CMK (cell line): Measurements from ENCODE around the gene ZNF185.
"Not testable (repeated sequence)": the region's sequence is repeated elsewhere in the genome, so short reads cannot be mapped to it uniquely, and the experiment has no call there.

ENCODE experiments used
- DNase-seq: peaks from one replicate; pipeline ENCODE4 v3.0.0-alpha.2; 2010; ENCODE audit warnings: low read depth

Gene ZNF185

DNA sequence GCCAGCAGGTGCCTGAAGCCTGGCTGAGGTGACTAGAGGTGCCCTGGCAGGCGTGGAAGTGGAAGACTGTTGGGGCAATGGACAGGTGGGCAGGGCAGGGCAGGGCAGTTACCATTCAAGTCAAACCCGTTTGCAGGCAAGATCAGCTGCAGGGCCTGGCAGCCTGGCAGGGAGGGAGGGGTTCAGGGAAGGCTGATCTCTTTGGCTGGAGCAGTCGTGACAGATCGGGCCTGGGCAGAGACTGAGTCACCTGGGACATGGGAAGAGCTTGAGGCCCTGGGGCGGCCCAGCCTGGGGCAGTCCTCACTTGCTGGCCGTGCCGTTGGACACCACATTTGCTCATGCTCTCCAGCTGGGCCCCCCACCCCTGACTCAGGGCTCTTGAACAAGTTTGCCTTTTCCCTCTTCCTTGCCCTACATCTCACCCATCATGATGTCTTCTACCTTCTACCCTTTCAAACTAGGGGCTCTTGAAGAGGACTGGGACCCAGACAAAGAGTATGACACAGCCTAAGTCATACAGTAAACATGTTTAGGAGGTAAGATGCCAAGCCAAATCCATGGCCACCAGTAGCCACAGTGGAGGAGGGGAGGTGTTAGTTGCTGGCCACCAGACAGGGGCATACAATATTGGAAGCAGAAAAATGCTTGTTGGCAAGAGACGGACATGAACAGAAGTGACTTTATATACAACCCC, 2.0 kb upstream of the ZNF185 start:
- DNase-seq, result no peak

DNA sequence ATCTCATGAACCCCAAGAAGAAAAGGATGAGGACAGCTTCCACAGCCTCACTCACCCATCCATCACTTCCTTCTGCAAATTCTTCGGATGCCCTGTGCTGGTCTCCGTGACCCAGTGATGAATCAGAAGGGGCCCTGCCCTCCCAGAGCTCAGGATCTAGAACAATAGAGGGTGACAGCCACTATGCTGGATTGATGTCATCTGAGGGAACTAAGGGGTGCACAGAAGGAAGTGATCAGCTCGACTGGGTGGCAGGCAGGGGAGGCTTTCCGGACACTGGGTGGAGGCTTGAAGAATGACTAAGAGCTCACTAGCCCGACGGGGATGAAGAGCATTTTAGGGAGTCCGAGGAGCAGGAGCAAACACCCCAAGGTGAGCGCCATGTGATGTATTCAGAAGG, 1.4 kb upstream of the ZNF185 start:
- no peak for DNase-seq

DNA sequence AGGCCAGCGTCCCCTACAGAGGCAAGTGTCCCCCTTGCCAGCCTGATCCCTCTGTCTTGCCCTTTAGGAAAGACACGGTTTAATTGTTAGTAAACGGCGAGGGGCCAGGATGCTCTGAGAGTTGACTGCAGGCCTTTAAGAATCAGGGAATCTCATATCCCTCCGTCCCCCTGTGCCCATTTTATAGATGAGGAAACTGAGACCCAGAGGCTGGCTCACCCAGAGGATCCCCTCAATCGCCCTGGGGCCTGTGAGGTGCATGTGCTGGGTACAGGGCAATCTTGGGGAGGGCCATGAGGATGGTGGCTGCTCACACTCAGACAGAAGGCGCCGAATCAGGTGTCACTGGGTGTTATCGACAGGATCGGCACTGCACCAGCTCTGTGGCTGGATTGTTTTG, 575 bp downstream of the ZNF185 start:
- no peak for DNase-seq

DNA sequence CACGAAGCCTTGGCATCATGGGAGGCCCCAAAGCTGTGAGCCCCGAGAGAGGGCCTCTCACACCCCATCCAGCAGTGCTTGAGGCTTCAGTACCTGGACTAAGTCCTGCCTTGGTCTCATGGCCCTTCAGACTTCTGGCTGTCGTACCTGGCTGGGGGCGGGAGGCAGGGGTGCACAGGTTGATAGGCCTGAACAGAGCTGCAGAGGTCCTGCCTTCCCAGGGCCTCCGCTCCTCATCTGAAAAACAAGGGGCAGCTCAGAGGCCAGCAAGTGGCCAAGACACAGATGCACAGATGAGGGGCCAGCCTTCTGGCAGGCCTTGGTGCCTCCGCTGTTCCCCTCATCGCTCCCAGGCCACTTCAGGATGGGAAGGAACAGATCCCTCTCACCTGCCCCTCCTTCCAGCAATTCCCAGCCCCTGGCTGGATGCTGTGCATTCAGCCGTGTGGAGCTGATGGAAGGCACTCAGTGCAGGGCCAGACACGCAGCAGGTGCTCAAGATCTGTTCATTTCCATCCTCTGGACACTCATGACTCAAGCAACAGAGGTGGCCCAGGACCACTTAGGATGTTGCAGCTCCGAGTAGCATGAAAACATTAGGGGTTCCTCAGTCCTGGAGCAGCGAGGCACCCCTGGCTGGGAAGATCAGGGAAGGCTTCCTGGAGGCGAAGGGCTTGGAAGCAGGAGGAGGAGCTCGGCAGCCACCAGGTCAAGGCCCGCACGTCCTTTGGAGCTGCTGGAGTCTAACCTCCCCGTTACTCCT, 1.4 kb downstream of the ZNF185 start:
- DNase-seq, result no peak

DNA sequence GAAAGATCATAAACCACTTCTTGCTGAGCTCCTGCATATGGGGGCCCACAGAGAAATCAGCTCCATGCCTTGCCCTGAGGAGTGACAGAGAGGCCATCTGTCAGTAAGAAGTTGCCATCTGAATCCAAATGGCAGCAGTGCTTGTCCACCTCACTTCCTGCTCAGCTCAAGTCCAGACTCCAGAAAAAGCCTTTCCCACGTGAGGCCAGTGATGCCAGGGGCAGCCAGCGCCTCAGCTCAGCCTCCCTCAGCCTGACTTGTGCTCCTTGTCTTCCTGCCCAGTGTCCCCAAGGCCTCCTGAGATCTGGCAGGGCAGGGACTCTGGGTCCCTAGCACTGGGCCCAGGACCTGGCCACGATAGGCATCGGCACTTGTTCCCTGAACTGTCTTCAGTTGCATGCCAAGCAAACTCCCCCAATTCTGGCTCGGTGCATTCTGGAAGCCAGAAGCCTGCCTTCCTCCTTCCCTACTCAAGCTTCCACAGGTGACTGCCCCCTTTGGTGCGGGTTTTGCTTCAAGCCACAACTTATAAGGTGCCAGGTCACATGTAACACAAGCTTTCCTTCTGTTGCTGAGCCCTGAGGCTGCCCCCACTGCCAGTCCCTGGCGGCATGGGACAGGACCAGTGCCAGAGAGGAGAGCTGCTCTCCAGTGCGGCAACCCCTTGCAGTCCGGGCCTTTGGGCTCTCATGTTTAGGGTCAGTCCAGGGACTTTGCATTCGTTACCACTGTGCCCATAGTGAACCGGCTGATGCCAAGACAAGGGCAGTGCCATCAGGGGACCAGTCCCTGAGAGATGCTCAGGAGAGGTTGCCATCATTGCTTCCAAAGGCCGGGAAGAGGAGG, 2.2 kb downstream of the ZNF185 start:
- no peak for DNase-seq

DNA sequence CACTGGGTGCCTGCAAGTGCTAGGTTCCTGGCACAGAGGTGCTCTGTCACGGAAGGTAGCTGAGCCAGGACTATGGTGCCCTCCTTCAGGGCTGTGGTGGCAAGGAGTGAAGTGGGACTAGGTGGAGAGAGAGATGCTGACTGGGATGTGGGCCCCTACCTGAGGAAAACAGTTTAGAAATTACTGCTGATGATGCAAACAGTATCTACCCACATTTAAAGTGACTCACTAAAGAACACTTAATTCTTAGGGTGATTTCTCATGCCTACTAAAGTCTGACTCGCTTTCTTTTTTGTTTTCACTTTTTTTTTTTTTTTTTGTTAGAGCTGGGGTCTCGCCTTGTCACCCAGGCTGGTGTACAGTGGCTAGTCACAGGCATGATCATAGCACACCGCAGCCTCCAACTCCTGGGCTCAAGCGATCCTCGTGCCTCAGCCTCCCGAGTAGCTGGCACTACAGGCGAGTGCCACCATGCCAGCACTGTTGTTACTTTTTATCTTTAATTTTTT, 3.1 kb downstream of the ZNF185 start:
- DNase-seq, result no peak

DNA sequence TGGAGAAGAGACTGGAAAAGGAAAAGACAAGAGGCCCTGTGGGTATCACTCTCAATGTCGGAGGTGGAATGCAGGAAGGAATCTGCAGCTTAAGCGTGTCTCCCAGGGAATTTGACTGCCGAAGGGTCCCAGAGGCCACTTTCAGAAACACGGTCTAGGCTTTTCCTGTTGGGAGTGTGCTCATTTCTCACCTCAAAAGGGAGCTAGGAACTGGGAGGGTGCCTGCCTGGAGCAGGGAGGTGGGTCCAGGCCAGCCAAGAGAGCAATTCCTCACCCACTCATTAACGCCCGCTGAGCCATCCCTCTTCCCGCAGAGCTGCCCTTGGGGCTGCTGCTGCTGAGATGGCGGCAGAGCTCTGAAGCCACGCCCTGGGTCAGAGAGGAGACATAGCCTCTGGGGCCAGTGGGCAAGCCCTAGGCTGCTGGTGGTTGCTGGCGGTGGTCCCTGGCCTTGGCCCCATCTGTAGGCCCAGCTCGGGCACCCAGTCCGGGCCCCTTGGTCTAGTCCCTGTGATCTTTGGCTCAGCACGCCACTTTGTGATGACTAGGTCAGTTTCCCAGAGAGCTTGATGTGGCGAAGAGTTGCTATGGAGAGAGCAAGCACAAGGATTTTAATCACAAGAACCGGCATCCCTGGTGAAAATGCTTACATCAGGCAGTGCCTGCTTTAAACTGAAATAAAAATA, 4.1 kb downstream of the ZNF185 start:
- no peak for DNase-seq

DNA sequence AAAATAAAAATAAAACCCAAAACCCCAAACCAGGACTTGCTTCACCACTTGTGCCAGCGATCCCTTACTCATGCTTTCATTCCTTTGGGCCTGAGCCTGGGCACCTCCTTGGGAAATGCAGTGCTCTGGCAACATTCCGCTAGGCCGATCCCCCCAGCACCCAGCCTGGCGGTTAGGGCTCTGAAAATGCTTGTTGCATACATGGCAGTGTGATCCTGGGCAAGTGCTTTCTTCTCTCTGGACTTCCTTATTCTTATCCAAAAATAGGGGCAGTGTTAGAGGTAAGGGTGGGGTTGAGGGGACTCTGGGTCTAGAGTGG, 4.6 kb downstream of the ZNF185 start:
- DNase-seq, result no peak

DNA sequence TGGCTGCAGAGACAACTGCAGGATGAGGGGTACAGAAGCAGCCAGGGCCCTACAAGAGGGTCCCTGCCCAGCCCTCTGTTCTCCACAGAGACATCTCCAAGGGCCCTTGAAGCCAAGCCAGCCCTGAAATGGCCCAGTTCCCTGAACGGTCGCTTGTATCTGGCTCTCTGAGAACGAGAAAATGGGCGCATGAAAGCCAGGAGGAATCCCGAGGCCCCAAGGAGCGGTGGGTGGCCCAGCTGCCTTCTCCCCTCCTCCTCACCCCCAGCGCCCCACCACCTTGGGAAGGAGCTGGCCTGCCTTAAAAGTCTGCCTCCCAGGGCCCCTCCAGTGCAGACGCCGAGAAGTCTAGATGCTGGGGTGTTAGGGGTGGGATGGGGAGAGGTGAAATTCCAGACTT, 5.7 kb downstream of the ZNF185 start:
- DNase-seq, result no peak

DNA sequence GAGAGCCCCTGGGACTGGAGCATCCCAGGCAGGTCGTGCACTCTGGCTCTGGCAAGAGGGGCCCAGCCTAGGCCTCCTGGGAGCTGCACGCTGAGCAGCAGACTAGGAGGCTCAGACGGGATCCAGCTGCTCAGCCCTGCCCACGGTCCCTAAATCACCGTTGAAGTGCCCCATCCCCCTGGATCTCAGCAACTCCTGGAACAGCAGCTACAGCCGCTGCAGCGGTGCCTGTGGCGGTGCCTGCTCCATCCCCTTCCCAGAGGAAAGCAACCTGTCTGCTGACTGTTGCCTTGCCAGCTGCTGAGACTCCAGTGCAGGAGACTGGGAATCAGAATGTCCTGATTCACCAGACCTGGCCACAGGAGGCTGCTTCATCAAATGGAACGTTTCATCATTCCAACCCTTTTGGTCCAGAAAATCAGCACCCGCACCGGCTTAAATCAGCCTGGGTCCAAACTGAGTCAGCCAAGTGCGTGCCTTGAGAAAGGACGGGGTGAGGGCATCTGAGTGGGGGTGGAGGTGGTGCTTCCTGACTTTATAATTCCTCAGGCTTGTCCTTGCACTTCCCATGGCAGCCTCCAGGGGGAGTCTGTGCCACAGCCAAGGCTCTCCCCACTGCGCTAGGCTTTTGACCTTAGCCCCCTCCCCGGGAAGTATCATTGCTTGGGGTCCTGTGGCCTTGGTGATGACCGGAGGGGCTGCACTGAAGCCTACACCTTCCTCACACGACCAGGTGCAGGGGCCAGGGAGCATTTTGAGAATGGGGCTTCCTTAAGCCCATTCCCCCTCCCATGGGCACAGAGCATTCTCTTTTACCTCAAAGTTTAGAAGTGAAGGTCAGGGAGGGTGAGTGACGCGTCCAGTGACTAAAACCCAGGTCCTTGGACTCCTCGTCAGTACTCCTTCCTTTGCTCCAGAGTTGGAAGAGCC, 6.5 kb downstream of the ZNF185 start:
- DNase-seq, result no peak

DNA sequence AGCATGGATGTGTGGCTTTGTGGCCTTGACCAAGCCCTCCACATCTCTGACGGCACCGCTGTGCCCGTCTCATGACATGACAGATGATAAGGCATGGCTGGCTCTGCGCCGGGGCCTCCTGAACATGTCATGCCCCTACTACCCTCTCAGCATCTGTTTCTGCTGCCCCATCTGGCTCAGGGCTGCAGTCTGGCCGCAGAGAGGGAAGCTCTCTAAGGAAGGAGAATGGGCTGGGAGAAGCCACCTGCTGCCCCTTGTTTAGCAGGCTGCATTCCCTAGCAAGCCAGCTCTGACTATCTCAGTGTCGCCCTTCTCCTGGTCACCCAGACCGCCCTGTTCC, 7.2 kb downstream of the ZNF185 start:
- peak; percentile 27 for DNase-seq

DNA sequence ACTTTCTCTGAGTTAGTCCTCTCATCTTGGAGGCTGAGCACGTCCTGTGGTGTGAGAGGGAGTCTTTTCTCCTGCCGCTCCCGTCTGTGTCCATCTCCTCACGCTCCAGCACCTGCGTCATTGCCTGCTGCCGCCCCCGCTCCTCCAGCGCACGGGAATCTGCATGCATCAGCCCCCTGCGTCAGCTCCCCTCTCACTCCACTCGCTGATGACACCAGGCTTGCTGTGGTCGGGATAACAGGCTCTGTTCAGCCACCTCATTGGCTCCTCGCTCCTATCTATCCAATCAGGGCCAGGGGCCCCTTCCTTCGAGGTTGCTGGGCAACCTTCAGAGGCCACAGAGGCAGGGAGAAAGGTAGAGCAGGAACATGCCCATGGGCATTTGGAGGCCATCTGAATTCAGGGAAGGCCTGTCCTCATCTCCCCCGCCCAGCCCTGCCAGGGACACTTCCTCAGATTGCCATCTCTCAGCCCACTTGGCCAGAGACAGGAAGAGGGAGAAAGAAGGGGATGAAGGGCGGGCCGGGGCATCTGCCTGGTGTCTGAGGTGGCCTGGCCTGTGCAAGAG, 9.3 kb downstream of the ZNF185 start:
- no peak for DNase-seq

DNA sequence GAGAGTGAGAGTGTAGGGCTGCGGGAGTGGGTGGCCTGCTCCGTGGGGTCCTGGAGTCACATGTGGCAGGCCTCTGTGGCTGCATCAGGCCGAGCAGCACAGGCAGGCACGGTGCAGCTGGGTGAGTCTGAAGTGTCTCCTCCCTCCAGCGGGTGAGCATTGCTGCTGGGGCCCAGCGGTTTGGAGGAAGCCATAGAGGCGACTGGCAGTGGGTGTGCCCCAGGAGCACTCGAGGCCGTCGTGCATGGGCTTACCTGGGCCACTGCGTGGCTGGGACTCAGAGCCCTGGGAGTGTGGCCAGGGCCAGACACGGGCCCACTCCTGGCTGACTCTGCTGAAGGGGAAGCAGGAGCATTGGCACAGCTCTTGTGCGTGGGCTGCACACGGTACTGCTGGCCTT, 10.6 kb downstream of the ZNF185 start:
- DNase-seq, result no peak

DNA sequence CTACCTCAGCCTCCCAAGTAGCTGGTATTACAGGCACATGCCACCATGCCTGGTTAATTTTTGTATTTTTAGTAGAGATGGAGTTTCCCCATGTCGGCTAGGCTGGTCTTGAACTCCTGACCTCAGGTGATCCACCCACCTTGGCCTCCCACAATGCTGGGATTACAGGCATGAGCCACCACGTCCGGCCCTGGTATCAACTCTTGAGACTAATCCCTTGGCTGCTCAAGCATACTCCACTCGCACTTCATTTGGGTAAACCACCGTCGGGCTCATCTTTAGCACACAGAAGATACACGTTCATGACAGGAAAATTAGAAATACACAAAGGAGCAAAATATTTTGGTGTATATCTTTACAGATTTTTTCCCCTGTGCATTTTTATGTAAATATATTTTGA, 12.2 kb downstream of the ZNF185 start:
- not testable (repeated sequence) for DNase-seq

DNA sequence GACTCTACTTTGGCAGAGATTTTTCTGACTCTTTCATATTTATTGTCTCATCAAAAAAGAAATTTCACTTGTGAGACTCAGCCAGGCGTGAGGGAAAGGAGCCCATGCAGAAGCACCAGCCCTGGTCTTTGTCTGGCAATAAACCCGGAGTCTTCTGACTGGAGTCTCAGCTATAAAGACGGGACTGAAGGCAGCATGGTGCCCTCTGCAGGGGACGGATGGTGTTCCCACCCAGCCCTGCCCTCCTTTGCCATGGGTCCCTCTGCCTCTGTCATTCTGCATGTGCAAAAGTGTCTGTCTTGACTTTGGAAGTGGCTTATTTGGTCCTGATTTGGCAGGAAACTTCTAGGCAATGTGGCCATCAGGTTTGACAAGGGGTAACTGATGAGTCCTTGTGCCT, 14.2 kb downstream of the ZNF185 start:
- no peak for DNase-seq

DNA sequence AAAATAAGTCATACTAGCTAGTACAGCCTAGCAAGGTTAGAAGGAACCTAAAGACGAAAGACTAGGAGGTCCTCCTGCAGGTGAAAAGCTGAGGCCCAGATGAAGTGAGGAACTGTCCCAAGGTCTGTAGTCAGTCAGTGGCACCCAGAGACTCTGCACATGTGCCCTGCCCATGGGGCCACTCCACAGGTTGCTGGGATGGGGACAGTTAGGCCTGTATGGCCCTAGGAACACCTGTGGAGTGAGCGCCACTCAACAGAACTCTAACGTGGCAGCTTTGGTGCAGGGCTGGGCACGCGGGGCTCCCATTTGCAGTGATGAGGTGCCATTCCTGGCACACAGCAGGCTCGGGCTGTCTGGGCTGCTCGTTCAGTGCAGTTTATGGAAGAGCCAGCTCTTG, 14.8 kb downstream of the ZNF185 start:
- no peak for DNase-seq

DNA sequence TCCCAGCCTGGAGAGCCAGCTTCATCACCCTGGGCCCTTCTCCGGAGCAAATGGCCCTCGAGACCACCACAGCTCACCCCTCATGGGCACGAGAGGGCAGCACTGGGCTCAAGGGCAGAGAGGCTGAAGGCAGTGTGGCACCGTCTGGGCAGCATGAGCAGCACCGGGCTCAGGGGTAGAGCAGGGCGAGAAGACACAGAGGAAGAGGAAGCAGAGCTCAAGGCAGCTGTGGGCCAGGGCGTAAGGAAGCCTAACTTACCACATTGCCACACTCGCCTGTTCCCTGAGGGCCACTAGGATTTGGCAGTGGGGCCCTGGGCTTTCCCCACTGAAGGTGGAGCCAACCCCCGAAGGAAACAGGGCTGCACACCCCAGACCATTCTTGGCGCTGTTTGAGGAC, 15.5 kb downstream of the ZNF185 start:
- DNase-seq, result no peak

DNA sequence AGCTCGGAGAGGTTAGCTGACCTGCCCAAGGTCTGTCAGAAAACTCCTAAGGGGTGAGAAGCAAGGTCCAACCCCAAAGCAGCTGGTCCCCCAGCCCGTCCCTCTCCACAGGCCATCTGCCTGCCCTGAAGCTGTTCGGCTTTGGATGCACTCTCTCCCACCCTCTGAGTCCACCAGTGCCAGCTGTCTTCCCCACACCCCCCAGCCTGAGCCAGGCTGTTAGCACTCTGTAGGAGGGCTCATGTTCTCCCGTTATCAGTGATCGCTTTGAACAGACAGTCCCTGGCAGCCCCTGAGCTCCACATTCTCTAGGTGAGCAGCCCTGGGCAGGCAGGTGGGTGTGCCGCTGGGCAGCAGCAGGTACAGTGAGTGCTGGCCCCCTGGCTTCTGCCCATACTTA, 16.0 kb downstream of the ZNF185 start:
- DNase-seq, result no peak

DNA sequence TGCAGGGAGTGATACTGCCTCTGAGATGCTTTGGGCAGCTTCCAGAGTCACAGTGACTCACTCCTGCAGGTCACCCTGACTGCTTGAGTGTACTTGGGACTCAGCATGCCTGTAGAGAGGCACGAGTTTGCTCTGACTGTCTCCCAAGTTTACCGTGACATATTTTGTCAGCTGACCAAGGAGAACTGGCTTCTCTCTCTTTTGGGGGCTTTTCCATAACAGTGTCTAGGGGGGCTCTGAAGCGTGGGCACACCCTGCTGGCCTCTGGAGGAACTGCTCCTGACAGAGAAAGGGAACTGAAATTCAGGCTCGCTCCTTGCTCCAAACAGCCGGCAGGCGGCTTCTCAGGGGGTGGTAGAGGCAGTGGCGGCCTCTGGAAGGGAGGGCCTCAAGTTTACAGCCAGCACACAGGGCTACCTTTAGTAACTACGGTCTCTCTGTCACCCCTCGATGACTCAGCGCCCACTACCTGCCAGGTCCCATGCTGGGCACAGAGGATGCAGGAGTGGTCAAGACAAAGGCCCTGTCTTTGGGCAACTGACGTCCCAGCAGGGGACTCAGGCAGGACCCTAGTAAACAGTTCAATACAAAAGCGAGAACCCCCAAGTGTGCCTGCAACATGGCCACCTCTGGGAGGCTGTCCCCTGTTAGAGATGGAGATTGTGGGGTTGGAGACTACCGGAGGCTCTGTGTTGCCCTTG, 17.8 kb downstream of the ZNF185 start:
- no peak for DNase-seq
